ENCODE results near the gene DOK7. TPM values are rescaled to one million over a fixed set of nuclear protein-coding genes. Genes with fewer than 3 reads are reported as not detected.

DOK7 gene
- total RNA-seq, 1 experiment from 2014 or later, result 7.6 TPM

DNA sequence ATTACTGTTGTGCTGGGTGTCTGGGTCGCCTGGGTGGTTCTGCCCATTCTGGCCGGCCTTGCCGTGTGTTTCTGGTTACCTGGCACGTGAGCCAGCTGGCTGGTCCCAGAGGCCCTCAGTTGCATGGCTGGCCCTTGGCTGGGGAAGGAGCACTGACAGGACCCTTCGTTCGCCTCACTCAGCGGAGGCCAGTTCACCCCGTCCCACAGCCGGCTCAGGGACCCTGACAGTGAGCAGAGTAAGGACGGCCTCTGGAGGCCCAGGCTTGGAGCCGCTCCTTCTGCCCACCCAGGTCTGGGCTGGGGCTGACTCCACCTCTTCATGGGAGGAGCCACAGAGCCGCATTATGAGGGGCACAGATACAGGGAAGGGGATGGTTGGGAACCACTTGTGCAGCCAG, 41.6 kb upstream of the DOK7 start:
- no peaks in the 10 kb centered on the region for H4K20me1 ChIP-seq (ENCODE audit: insufficient read depth)
- no peaks in the 10 kb centered on the region for H3K4me1 ChIP-seq (replicated peaks; ENCODE audit: insufficient read depth)
- no peak overlapping the region for H2AFZ ChIP-seq
- ChIA-PET POLR2A (ENCODE audit: unreplicated experiment) (no interaction called here), CTCF (no interaction called here)
- no peak overlapping the region for H3K27ac ChIP-seq
- no peak overlapping the region for H3K4me3 ChIP-seq
- DNase-seq, result no peak
- no peaks in the 10 kb centered on the region for H3F3A ChIP-seq (ENCODE audit: insufficient read depth, low read depth)
- no peaks in the 10 kb centered on the region for H3K36me3 ChIP-seq (ENCODE audit: low read depth)
- BruUV-seq (replicated peaks), result no TSS peak
- H3K27me3 ChIP-seq (ENCODE audit: insufficient read depth, low read depth), result no peaks in the 10 kb centered on the region
- no peaks in the 10 kb centered on the region for H3K79me2 ChIP-seq (ENCODE audit: low read depth)
- H3K9me3 ChIP-seq (ENCODE audit: insufficient read depth, low read depth), result no peaks in the 10 kb centered on the region
- no peaks in the 10 kb centered on the region for H3K9me2 ChIP-seq (ENCODE audit: insufficient read depth)
- intact Hi-C loops (cut with micrococcal nuclease; ENCODE audit: unreplicated experiment), result no loop called here
- no peak overlapping the region for H3K4me2 ChIP-seq
- no peak for TF ChIP-seq EZH2 (IDR thresholded peaks at IDR 0.05; ENCODE audit: low read depth)
- TF ChIP-seq, protein P1, sequence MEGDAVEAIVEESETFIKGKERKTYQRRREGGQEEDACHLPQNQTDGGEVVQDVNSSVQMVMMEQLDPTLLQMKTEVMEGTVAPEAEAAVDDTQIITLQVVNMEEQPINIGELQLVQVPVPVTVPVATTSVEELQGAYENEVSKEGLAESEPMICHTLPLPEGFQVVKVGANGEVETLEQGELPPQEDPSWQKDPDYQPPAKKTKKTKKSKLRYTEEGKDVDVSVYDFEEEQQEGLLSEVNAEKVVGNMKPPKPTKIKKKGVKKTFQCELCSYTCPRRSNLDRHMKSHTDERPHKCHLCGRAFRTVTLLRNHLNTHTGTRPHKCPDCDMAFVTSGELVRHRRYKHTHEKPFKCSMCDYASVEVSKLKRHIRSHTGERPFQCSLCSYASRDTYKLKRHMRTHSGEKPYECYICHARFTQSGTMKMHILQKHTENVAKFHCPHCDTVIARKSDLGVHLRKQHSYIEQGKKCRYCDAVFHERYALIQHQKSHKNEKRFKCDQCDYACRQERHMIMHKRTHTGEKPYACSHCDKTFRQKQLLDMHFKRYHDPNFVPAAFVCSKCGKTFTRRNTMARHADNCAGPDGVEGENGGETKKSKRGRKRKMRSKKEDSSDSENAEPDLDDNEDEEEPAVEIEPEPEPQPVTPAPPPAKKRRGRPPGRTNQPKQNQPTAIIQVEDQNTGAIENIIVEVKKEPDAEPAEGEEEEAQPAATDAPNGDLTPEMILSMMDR (conservative IDR thresholded peaks at IDR 0.05), result no peak

DNA sequence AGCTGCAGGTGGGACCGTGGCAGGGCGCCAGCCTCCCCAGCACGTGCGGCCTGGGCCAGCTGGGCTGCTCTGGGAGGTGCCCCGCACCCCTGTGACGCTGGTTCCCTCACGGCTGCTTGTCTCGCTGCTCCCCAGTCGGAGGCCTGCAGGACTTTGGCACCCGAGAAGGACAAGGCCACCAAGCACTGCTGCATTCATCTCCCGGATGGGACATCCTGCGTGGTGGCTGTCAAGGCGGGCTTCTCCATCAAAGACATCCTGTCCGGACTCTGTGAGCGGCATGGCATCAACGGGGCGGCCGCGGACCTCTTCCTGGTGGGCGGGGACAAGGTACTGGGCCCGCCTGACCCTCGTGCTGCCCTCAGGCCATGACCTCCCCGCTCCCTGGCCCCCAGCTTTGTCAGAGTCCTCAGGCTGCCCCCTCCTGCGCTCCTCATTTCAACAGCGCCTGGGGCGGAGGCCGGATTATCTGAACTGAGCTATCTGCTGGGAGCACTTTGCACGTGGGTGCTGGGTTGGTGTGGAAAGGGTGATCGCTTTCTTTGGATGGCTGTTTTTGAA, 40.8 kb upstream of the DOK7 start:
- Histone ChIP-seq H3K27ac (no peak overlapping the region), H4K20me1 (ENCODE audit: insufficient read depth) (no peaks in the 10 kb centered on the region), H3K4me1 (replicated peaks; ENCODE audit: insufficient read depth) (no peaks in the 10 kb centered on the region), H3K27me3 (ENCODE audit: insufficient read depth, low read depth) (no peaks in the 10 kb centered on the region), H2AFZ (no peak overlapping the region), H3K79me2 (ENCODE audit: low read depth) (no peaks in the 10 kb centered on the region), H3K4me3 (no peak overlapping the region), H3F3A (ENCODE audit: insufficient read depth, low read depth) (no peaks in the 10 kb centered on the region), H3K36me3 (ENCODE audit: low read depth) (no peaks in the 10 kb centered on the region), H3K9me2 (ENCODE audit: insufficient read depth) (no peaks in the 10 kb centered on the region), H3K4me2 (no peak overlapping the region), H3K9me3 (ENCODE audit: insufficient read depth, low read depth) (no peaks in the 10 kb centered on the region)
- CTCF ChIA-PET, result no interaction called here
- no TSS peak for BruUV-seq (replicated peaks)
- intact Hi-C loops (cut with micrococcal nuclease; ENCODE audit: unreplicated experiment), result no loop called here
- DNase-seq, result no peak
- POLR2A ChIA-PET (ENCODE audit: unreplicated experiment), result no interaction called here
- TF ChIP-seq, protein P1 (conservative IDR thresholded peaks at IDR 0.05), result no peak
- TF ChIP-seq EZH2 (IDR thresholded peaks at IDR 0.05; ENCODE audit: low read depth), result no peak

DNA sequence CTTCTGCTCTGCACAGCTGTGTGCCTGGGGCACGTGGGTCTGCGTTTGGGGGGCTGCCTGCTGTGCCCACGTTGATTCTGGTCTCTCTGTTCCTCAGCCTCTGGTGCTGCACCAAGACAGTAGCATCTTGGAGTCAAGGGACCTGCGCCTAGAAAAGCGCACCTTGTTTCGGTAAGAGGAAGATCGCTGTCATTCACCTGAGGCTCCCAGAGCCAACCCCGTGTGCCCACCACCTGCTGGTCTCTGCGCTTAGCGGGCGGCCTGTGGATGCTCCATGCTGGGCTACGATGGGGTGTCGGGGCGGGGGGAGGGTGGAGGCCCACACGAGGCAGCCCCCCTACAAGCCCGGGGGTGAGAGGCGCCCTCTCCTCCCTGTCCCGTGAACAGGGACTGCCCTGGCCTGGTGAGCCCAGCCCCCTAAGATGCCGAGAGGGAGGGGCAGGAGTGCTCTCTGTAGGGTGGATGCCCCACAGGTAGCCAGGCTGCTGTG, 40.3 kb upstream of the DOK7 start:
- Histone ChIP-seq H3K4me2 (no peak overlapping the region), H3K9me3 (ENCODE audit: insufficient read depth, low read depth) (no peaks in the 10 kb centered on the region), H3K4me1 (replicated peaks; ENCODE audit: insufficient read depth) (no peaks in the 10 kb centered on the region), H3K27me3 (ENCODE audit: insufficient read depth, low read depth) (no peaks in the 10 kb centered on the region), H4K20me1 (ENCODE audit: insufficient read depth) (no peaks in the 10 kb centered on the region), H3K9me2 (ENCODE audit: insufficient read depth) (no peaks in the 10 kb centered on the region), H3K79me2 (ENCODE audit: low read depth) (no peaks in the 10 kb centered on the region), H3K27ac (no peak overlapping the region), H3K36me3 (ENCODE audit: low read depth) (no peaks in the 10 kb centered on the region), H2AFZ (no peak overlapping the region), H3K4me3 (no peak overlapping the region), H3F3A (ENCODE audit: insufficient read depth, low read depth) (no peaks in the 10 kb centered on the region)
- no peak for DNase-seq
- POLR2A ChIA-PET (ENCODE audit: unreplicated experiment), result no interaction called here
- no peak for TF ChIP-seq EZH2 (IDR thresholded peaks at IDR 0.05; ENCODE audit: low read depth)
- TF ChIP-seq, protein P1 (conservative IDR thresholded peaks at IDR 0.05), result no peak
- intact Hi-C loops (cut with micrococcal nuclease; ENCODE audit: unreplicated experiment), result no loop called here
- no TSS peak for BruUV-seq (replicated peaks)
- CTCF ChIA-PET, result no interaction called here

All from PC-9 (cell line).